Chondrocyte (in vitro differentiated cells): ENCODE measurements around the gene CHST11. TPM values are rescaled to one million over a fixed set of nuclear protein-coding genes. Genes with fewer than 3 reads are reported as not detected.

Experiments
- DNase-seq: peaks from one replicate; pipeline ENCODE4 v3.0.0; 2021; ENCODE audit warnings: mixed read lengths, low spot score
- H3K27ac Mint-ChIP-seq: one replicate; pipeline ENCODE4 v1.8.0; 2021; ENCODE audit warnings: mild to moderate bottlenecking, moderate library complexity, mixed read lengths; ENCODE audit not compliant: unreplicated experiment
- H3K27me3 Mint-ChIP-seq: 2 replicates; pipeline ENCODE4 v1.8.0; 2021; ENCODE audit warnings: low read depth, mixed read lengths
- H3K36me3 Mint-ChIP-seq: 2 replicates; pipeline ENCODE4 v1.8.0; 2021; ENCODE audit warnings: low read depth, mixed read lengths
- H3K4me1 Mint-ChIP-seq: 2 replicates; pipeline ENCODE4 v1.8.0; 2021; ENCODE audit warnings: low read depth, mild to moderate bottlenecking, mixed read lengths
- H3K4me3 Mint-ChIP-seq: one replicate; pipeline ENCODE4 v1.8.0; 2021; ENCODE audit warnings: mild to moderate bottlenecking, moderate library complexity, mixed read lengths; ENCODE audit not compliant: unreplicated experiment
- H3K9me3 Mint-ChIP-seq: 2 replicates; pipeline ENCODE4 v1.8.0; 2021; ENCODE audit warnings: low read depth, mixed read lengths
- total RNA-seq: library from RNA; stranded (reverse); gene quantifications from 3 replicates; pipeline ENCODE4 v1.2.1, GENCODE V29; 2021
- TF ChIP-seq, protein P1 (sequence below): fragments of 200-600 bp; sonication (generic); IDR thresholded peaks from 2 replicates; pipeline ENCODE4 v1.5.0; 2021; ENCODE audit warnings: antibody characterized with exemption, mild to moderate bottlenecking, moderate library complexity

CHST11 gene
- total RNA-seq, 1 donor from 2014 or later: 6.2 TPM

DNA sequence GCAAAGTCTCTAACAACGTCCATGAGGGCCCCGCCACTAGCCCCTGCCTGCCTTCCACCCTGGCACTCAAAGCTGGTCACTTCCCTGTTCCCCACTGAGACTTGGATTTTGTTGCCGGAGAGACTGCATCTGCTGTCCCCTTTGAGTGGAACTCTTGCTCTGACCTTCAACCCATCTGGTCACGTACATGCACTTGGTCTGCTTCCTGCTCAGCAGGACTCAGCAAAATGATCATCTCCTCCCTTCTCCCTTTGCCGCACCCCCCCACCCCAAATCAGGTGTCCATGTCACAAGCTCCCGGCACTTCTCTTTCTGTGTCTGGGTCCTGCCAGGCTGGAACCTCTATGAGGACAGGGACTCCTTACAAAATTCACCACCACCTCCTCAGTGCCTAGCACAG, 180.9 kb downstream of the CHST11 start:
- DNase-seq: no peak
- Mint-ChIP-seq H3K4me3 (no peak overlapping the region), H3K9me3 (no peaks in the 10 kb centered on the region), H3K36me3 (peaks cover 2% of the 10 kb centered on the region), H3K4me1 (peaks cover 4% of the 10 kb centered on the region), H3K27me3 (no peaks in the 10 kb centered on the region), H3K27ac (no peak overlapping the region)
- TF ChIP-seq, protein P1, sequence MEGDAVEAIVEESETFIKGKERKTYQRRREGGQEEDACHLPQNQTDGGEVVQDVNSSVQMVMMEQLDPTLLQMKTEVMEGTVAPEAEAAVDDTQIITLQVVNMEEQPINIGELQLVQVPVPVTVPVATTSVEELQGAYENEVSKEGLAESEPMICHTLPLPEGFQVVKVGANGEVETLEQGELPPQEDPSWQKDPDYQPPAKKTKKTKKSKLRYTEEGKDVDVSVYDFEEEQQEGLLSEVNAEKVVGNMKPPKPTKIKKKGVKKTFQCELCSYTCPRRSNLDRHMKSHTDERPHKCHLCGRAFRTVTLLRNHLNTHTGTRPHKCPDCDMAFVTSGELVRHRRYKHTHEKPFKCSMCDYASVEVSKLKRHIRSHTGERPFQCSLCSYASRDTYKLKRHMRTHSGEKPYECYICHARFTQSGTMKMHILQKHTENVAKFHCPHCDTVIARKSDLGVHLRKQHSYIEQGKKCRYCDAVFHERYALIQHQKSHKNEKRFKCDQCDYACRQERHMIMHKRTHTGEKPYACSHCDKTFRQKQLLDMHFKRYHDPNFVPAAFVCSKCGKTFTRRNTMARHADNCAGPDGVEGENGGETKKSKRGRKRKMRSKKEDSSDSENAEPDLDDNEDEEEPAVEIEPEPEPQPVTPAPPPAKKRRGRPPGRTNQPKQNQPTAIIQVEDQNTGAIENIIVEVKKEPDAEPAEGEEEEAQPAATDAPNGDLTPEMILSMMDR: no peak

DNA sequence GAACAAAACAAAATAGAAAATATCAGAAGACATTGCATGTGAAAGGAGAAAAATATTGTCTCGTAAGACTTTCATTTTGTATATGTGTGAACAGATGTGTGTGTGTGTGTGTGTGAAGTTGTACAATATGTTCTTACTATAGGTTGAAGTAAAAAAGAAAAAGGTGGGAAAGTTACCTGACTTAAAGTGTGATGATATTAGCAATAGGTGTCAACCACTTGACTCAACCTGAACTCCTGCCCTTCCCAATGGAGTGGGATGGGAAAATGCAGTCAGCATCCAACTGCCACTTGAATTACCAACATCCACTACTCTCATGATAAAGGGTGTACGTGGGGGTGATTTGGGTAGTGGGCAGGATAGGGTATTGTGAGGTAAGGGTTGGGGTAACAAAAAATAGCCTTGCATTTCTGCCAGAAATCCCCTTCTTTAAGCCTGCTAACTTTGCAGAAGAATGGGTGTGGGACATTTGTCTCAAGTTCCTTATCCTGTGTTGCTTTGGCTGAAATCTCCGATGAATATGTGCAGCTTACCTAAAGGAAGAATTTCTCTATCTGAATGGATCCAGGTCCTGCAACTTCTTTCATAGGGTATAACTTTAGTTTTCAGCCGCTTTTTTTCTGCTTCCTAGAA, 181.6 kb downstream of the CHST11 start:
- Mint-ChIP-seq H3K9me3 (no peaks in the 10 kb centered on the region), H3K27me3 (no peaks in the 10 kb centered on the region), H3K27ac (no peak overlapping the region), H3K4me1 (no peaks in the 10 kb centered on the region), H3K4me3 (no peak overlapping the region), H3K36me3 (peaks cover 2% of the 10 kb centered on the region)
- DNase-seq: no peak
- TF ChIP-seq, protein P1: no peak

DNA sequence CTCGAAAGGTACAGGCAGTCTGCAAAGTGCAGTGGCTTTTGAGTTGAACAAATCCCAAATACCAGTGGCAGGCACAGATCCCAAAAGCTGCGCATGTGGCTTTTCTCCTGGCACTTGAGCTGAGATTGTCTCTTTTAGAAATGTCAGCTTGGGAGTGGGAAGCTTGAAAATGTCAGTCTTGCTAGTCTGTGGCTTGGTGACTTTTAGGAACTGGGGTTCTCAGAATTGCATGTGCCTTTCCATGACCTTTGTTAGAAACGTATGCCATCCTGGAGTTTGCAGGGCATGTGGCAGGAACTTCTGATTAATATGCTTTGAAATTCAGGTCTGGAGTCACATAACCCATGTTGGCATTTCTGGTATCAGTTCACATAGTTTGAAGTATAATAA, 182.1 kb downstream of the CHST11 start:
- no peaks in the 10 kb centered on the region for H3K4me1 Mint-ChIP-seq
- no peaks in the 10 kb centered on the region for H3K27me3 Mint-ChIP-seq
- no peak overlapping the region for H3K4me3 Mint-ChIP-seq
- TF ChIP-seq, protein P1: no peak
- peaks cover 2% of the 10 kb centered on the region for H3K36me3 Mint-ChIP-seq
- DNase-seq: no peak
- H3K9me3 Mint-ChIP-seq: no peaks in the 10 kb centered on the region
- no peak overlapping the region for H3K27ac Mint-ChIP-seq

DNA sequence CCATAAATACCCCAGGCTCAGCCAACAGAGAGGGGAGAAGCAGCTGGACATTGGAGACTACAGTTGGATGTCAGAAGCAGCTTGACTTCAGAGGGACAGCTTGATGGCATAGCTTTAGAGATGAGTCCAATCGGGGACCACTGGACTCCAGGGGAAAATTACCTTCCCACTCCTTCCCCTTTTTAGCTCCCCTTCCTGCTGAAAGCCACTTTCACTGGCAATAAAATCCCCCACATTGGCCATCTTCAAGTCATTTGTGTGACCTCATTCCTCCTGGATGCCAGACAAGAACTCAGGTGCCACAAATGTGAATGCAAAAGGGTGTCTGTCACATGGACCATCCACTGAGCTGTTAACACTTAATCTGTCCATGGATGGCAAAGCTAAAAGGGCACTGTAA, 184.2 kb downstream of the CHST11 start:
- H3K9me3 Mint-ChIP-seq: no peaks in the 10 kb centered on the region
- H3K27me3 Mint-ChIP-seq: no peaks in the 10 kb centered on the region
- no peak overlapping the region for H3K27ac Mint-ChIP-seq
- DNase-seq: no peak
- H3K4me3 Mint-ChIP-seq: no peak overlapping the region
- TF ChIP-seq, protein P1: no peak
- H3K4me1 Mint-ChIP-seq: no peaks in the 10 kb centered on the region
- peaks cover 2% of the 10 kb centered on the region for H3K36me3 Mint-ChIP-seq

DNA sequence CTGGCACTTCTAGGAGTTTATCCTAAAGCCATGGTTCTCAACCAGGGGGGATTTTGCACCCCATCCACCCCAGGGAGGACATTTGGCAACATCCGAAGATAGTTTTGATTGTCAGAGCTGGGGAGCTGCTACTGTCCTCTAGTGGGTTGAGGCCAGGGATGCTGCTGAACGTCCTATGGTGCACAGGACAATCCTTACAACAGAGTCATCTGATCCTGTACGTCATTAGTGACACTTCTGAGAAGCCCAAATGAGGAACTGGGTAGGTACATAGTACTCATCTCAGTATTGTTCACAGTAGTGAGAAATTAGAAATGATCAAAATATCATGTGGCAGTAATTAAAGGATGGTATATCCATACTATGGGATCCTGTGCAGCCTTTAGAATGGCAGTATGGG, 185.1 kb downstream of the CHST11 start:
- Mint-ChIP-seq H3K9me3 (no peaks in the 10 kb centered on the region), H3K4me1 (no peaks in the 10 kb centered on the region), H3K27ac (no peak overlapping the region), H3K4me3 (no peak overlapping the region), H3K36me3 (peaks cover 2% of the 10 kb centered on the region), H3K27me3 (no peaks in the 10 kb centered on the region)
- no peak for DNase-seq
- TF ChIP-seq, protein P1: no peak
